Measurements from ENCODE around the gene STX18.

STX18 gene

DNA sequence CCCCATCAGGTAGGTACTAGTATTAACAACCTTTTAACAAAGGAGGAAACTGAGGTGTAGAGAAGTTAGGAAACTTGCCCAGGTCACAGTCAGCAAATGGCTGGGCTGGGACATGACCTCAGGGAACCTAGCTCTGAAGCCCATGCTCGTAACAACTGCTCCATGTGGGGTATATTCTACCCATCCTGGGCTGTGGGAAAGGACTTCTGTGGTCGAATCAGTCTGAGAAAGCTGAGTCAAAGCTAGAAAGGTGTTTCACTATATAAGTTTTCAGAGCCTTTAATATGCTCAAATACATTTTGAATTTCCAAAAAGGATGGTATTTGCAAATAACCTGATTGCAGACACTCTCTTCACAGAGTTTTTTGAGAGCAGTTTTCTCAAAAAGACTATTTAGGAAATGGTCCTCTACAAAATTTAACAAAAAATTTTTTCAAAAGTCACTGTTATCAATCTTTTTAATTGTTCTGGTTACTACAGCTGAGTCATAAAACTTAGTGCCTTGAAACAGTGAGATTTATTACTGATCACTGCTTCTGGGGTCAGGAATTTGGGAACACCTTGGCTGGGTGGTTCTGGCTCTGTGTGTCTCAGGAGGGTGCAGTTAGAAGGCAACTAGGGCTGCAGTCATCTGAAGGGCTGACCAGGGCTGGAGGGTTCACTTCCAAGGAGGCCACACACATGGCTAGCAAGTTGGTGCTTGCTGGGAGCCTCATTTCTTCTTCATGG, 101.4 kb downstream of the STX18 start:
- H3K4me3 ChIP-seq (ENCODE audit: low read depth in 1 of 2, low read length in 1 of 2), result no peak overlapping the region
- peaks cover 19% of the 10 kb centered on the region for H3K36me3 ChIP-seq
- no peaks in the 10 kb centered on the region for H3K9me3 ChIP-seq
- H3K27me3 ChIP-seq, result no peaks in the 10 kb centered on the region
- TF ChIP-seq, protein P1, sequence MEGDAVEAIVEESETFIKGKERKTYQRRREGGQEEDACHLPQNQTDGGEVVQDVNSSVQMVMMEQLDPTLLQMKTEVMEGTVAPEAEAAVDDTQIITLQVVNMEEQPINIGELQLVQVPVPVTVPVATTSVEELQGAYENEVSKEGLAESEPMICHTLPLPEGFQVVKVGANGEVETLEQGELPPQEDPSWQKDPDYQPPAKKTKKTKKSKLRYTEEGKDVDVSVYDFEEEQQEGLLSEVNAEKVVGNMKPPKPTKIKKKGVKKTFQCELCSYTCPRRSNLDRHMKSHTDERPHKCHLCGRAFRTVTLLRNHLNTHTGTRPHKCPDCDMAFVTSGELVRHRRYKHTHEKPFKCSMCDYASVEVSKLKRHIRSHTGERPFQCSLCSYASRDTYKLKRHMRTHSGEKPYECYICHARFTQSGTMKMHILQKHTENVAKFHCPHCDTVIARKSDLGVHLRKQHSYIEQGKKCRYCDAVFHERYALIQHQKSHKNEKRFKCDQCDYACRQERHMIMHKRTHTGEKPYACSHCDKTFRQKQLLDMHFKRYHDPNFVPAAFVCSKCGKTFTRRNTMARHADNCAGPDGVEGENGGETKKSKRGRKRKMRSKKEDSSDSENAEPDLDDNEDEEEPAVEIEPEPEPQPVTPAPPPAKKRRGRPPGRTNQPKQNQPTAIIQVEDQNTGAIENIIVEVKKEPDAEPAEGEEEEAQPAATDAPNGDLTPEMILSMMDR (IDR thresholded peaks at IDR 0.05), result no peak
- H3K4me1 ChIP-seq (ENCODE audit: control insufficient read depth in 1 of 2, insufficient read depth in 1 of 2, low read depth in 1 of 2, low read length in 1 of 2), result no peaks in the 10 kb centered on the region
- H3K27ac ChIP-seq, result no peak overlapping the region

DNA sequence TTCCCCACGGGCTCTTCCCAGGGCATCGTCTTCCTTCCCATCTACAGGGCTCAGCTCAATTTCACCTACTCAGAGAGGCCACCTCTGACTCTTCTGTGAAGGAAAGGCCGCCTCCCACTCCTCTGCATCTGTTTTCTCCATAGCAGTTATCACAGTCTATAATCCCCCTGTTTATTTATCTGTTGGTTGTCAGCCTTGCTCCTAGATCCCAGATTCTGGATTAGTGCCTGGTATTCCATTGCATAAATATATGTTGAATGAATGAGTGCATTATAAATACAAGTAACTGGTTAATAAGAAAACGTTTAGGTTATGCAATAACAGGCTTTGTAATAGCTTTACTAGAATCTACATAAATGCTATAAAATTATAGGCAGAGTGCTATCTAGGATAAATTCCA, 102.1 kb downstream of the STX18 start:
- Histone ChIP-seq H3K4me1 (ENCODE audit: control insufficient read depth in 1 of 2, insufficient read depth in 1 of 2, low read depth in 1 of 2, low read length in 1 of 2) (no peaks in the 10 kb centered on the region), H3K36me3 (peaks cover 24% of the 10 kb centered on the region), H3K27me3 (no peaks in the 10 kb centered on the region), H3K4me3 (ENCODE audit: low read depth in 1 of 2, low read length in 1 of 2) (no peak overlapping the region), H3K9me3 (no peaks in the 10 kb centered on the region), H3K27ac (no peak overlapping the region)
- TF ChIP-seq, protein P1 (IDR thresholded peaks at IDR 0.05), result no peak

DNA sequence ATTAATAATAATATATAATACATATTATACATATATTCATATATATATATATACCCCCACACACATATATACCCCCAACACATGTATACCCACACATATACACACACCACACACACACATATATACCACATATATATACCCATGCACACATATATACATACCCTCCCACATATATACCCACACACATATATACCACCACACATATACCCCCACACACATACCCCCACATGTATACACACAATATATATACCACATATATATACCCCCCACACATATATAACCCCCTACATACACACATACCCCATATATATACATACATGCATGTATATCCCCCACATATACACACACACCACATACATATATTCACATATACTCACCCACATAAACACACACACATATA, 103.0 kb downstream of the STX18 start:
- peaks cover 31% of the 10 kb centered on the region for H3K36me3 ChIP-seq
- no peaks in the 10 kb centered on the region for H3K9me3 ChIP-seq
- no peaks in the 10 kb centered on the region for H3K27me3 ChIP-seq
- TF ChIP-seq, protein P1 (IDR thresholded peaks at IDR 0.05), result no peak
- no peak overlapping the region for H3K27ac ChIP-seq
- no peak overlapping the region for H3K4me3 ChIP-seq (ENCODE audit: low read depth in 1 of 2, low read length in 1 of 2)
- no peaks in the 10 kb centered on the region for H3K4me1 ChIP-seq (ENCODE audit: control insufficient read depth in 1 of 2, insufficient read depth in 1 of 2, low read depth in 1 of 2, low read length in 1 of 2)

DNA sequence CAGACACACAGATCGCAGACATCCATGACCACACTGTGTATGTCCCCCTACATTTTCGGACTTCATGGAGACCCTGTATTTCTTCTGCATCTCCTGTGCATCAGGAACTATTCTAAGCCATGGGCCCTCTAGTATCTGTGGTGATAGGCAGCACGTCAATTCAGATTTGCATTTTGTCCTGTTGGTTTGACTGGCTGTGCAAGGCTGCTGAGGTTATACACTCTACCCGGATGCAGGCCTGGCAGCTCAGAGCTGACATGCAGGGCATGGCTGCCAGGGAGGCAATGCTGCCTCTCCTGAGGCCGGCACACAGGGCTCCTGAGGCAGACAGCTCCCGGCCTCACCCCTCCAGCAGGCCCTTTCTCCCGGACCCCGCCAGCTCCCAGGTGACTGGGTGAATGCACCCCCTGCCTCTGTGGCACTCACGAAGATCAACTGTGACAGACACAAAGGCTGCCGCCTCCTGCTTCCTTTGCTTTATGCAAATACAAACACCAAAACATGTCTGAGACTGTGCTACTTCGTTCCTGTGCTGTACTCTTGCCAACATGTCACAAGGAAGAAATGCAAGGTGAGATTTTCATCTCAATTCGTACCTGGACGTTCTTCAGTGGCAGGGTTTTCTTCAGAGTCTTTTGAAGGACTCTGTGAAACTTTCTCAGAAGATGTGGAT, 103.9 kb downstream of the STX18 start:
- Histone ChIP-seq H3K9me3 (no peaks in the 10 kb centered on the region), H3K27ac (no peak overlapping the region), H3K36me3 (peaks cover 36% of the 10 kb centered on the region), H3K4me3 (ENCODE audit: low read depth in 1 of 2, low read length in 1 of 2) (no peak overlapping the region), H3K4me1 (ENCODE audit: control insufficient read depth in 1 of 2, insufficient read depth in 1 of 2, low read depth in 1 of 2, low read length in 1 of 2) (no peaks in the 10 kb centered on the region), H3K27me3 (no peaks in the 10 kb centered on the region)
- TF ChIP-seq, protein P1 (IDR thresholded peaks at IDR 0.05), result no peak

DNA sequence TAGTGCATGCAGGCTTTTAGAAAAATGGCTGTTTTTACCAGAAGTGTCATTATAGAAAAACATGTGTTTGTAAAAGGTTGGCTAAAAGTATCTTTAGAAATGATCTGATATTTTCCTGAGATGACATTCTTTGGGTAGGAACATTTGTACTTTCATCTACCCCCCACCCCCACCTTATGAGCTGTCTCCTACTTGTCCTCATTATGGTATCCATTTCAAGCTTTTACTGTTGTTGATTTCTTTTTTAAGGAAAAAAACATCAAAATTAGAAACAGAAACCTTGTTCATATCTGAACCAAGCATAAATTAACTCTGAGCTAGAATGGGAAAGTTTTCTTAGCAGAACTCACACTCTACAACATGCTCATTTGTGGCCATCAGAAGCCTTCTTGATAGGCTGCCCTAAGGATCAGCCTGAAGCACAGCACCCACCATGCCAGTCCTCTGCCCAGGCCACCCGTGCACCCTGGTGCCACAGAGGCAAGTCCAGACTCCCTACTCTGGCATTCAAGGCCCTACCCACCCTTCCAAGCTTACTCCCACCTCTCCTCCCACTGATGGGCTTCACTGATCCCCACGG, 105.5 kb downstream of the STX18 start:
- Histone ChIP-seq H3K4me3 (ENCODE audit: low read depth in 1 of 2, low read length in 1 of 2) (no peak overlapping the region), H3K27ac (no peak overlapping the region), H3K36me3 (peaks cover 45% of the 10 kb centered on the region), H3K9me3 (no peaks in the 10 kb centered on the region), H3K27me3 (no peaks in the 10 kb centered on the region), H3K4me1 (ENCODE audit: control insufficient read depth in 1 of 2, insufficient read depth in 1 of 2, low read depth in 1 of 2, low read length in 1 of 2) (no peaks in the 10 kb centered on the region)
- TF ChIP-seq, protein P1 (IDR thresholded peaks at IDR 0.05), result no peak

Data from neutrophil (primary cell).